NCI-H1694 (cell line): ENCODE measurements around the gene RASSF4.

Experiments
- DNase-seq: peaks from one replicate; lab custom pipeline; 2025; lab: John Stamatoyannopoulos, UW

Gene RASSF4

DNA sequence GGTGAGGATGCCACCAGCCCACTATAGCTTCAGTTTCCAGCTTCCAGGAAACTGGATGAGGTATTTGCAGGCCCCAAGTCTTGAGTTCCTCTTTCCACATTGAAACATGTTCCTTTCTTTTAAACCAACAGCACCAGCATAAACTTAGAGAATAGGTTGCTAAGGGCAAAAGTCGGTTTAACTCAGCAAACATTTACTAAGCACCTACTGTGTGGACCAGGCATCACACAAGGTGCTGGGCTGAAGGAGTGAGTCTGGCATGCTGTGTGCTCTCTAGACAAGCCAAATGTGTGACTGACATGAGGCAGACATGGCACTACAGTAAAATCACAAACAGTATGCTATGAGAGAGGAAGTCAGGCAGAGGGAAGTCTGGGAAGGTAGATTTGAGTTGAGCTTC is 11.0 kb upstream of the RASSF4 start:
- no peak for DNase-seq

DNA sequence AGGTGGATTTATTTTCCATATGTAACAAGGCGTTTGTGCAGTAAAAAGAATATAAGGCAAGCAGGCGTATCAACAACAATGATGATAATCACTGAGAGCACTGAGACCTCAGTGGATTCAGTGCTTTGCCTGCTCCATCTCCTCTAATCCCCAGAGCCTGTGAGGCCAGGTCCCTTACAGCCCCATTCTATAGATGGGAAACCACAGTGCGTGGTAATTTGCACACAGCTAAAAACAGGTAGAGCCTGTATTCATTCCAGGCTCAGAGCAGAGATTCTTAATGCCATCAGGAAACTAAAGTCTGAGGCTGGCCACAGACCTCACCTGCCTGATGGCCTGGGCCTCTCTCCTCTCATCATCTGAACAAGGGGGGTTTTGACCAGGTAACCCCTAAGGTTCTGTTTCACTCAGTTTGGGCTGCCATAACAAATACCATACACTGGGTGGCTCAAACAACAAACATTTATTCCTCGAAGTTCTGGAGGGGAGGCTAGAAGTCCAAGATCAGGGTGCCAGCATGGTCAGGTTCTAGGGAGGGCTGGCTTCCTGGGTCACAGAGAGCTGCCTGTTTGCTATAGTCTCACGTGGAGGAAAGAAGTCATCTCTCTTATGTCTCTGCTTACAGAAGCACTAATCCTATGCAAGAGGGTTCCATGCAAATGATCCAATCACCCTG is 10.3 kb upstream of the RASSF4 start:
- no peak for DNase-seq

DNA sequence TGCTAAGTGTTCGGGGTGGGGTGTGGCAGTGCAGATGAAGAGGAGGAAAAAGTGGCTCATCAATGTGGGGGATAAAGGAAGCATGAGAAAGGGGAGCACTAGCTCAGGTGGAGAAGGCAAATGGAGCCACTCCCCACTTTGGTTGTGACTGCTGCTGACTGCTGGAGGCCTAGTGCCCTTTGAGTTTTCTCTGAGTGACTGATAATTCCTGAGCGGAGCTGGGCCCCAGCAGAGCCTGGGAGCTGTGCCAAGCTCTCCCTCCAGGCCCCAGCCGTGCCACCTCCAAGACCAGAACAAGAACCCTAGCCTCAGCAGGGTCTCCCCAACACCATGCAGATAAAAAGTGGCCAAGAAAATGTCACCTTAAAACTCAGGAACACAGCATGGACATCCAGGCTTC is 9.7 kb upstream of the RASSF4 start:
- DNase-seq = no peak

DNA sequence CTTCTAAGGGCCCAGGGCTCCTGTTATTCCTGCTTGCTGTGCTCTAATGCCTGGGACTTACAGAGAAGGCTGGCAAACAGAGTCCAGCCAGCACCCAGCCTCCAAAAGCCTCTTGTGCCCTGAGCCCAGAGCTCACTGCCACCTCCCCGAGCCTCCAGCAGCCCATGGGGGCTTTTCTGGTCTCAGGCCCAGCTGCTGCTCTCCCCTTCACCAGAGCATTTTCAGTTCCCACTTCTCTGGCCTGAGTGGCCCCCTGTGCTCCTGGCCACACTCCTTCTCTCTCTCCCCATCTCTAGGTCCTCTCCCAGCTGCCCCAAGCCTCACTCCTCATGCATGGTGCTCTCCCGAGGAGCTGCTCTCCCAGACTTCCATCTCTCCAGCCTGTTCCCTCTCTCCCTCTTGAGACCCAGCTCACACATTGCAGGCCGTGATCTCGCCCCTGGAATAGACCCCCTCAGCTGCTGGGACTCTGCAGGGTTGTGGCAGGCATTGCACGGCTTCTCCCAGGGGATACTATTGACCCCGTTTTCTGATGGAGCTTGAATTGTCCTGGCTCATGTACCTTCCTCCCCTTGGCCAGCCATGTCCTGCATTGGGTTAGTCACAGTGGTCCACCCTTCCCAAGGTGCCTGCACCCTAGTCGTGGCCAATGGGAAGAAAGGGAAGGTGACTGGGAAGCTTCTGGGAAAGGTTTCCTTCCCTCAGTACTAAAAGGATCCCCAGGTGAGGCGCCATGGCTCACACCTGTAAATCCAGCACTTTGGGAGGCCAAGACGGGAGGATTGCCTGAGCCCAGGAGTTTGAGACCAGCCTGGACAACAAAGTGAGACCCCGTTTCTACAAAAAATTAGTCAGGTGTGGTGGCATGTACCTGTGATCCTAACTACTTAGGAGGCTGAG is 9.0 kb upstream of the RASSF4 start:
- no peak for DNase-seq

DNA sequence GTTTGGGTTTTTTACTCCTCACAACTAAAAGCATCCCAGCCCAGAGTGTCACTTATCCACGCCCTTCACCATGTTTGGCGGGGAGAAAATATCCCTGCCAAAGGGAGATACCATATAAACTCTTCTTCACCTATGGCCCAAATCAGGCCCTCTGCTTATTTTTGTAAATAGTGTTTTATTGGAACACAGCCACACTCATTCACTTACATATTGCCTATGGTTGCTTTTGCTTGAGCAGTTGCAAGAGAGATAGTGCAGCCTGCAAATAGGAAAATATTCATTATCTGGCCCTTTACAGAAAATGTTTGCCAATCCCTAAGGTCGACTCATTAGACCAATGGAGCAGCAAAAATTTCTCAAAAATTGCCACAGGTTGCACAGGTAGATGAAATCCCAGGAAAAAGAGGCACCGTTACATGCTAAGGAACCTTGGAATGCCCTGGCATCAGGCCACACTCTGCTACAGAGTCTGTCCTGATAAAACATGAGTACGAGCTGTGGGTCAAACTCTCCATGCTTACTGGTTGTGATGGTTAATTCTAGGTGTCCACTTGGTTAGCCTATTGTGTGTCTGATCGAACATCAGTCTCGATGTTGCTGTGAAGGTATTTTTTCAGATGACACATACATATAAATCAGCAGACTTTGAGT is 7.9 kb upstream of the RASSF4 start:
- DNase-seq = no peak

DNA sequence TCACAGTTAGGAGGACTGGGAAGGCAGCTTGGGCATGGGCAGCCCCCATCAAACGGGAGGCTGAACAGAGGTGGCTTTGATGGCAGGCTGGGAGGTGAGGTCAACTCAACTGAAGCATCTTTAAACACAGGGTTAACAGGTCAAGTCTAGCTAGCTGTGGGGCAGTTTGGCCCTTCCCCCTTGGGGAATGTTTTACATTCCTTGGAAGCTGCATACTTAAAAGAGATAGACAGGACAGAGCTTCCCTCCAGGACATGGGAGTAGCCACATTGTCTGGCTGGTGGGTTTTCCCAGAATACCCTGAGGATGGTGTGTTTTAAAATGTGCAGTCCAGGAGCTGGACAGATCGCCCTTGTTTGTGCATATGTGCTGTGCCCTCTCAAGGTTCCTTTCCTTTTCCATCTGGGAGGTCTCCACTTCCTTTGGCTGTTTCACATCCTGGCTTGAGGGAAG is 6.8 kb upstream of the RASSF4 start:
- DNase-seq = no peak

DNA sequence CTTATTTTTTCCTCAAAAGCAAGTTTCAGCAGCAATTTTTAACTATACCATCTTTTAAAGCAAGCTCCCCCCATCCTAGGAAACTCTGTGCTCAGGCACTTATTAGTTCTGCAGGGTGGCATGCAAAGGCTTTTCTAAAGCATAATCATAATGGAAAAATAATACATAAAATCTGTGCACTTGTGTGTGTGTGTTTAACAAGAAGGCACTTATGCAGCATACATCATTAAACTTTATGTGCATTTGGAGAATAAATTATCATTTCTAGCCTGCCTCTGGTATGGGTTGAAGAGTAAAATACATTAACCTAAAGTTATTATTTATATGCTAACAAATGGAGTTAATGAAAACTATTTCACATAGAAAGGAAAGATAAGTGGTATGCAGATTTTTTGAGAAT is 5.6 kb upstream of the RASSF4 start:
- no peak for DNase-seq

DNA sequence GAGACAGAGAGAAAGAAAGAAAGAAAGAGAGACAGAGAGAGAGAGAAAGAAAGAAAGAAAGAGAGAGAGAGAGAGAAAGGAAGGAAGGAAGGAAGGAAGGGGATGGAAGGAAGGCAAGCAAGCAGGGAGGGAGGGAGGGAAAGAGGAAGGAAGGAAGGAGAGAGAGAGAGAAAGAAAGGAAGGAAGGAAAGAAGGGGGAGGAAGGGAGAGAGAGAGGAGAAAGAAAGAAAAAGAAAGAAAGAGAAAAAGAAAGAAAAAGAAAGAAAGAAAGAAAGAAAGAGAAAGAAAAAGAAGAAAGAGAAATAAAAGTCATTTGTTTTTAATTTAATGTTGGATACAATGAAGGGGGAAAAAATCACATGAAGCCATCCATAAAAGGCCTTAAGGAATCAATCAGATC is 4.6 kb upstream of the RASSF4 start:
- no peak for DNase-seq

DNA sequence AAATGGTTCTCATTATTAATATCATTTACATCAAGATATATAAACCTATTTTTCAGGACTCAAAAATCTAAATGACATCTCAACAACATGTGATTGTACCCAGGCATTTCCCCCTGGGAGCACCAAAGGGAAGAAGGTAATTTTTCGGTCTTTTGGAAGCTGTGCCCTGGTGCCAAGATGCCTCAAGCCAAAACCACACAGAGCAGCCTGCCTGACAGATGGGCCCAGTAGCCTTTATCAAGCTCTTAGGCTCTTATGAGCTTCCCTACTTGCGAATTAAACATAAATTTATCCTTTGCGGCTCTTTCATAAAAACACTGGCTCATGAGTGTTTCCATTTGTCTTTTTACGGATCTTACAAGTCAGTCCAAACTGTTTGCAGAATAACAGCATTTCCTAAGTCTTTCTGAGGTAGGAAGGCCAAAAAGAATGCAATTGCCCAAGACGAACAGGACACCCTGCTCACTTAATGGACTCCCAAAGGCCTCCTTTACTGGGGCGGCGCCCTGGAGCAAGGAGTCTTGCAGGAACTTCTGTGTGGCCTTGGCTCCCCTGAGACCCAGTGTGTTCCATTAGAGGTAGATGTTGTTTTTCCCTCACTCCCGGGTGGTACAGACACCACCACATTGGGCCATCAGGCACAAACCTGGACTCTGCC is 4.1 kb upstream of the RASSF4 start:
- no peak for DNase-seq

DNA sequence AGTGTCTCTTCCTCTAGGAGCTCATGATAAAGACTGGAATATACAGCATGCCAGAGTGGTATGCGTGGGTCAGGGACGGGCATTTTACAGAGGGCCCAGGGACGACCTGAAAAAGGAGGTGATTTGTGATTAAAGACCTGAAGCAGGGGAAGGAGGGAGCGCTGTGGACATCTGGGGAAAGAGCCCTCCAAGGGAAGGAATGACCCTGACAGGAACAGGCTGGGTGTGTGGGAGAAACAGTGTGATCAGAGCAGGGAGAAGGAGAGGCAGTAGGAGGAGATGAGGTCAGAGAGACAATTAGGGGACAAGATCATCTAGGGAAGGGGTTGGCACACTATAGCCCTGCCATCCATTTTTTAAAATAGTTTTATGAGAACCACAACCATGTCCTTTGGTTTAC is 3.4 kb upstream of the RASSF4 start:
- no peak for DNase-seq

DNA sequence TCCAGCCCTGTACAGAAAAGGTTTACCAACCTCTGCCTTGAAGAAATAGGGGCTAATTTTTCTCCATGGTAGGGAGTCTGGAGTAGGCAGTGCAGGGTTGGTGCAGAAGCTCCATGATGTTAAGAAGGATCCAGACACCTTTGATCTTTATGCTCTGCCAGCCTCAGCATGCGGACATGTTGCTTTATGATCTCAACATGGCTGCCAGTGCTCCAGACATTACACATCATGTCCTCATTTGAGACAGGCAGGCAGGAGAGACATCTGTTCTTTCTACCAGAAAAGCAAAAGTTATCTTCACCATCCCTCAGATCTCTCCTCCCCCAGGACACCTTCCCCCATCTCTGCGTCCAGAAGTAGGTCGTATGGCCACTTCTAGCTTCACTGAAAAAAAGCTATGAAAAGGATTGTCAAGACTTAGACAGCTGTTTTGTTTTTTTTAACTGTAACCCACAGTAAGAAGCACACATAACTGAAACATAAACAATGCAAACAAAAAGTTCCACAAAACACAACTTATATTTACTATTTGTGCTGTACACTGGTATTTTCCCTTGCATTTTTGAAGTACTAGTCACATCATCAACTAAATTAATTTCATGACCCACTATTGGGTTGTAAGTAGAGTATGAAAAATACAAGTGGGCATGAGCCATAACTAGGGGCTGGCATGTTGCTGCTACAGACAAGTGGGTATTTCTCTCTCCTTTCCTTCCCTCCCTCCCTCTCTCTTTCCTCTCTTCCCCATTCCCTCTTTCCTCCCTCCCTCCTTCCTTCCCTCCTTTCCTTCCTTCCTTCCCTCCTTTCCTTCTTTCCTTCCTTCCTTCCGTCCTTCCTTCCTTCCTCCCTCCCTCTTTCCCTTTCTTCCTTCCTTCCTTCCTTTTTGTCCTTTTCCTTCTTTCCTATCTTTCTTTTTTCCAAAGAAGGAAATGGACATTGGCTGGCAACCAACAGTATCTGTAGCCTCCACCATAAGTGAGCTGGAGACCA is 2.6 kb upstream of the RASSF4 start:
- no peak for DNase-seq

DNA sequence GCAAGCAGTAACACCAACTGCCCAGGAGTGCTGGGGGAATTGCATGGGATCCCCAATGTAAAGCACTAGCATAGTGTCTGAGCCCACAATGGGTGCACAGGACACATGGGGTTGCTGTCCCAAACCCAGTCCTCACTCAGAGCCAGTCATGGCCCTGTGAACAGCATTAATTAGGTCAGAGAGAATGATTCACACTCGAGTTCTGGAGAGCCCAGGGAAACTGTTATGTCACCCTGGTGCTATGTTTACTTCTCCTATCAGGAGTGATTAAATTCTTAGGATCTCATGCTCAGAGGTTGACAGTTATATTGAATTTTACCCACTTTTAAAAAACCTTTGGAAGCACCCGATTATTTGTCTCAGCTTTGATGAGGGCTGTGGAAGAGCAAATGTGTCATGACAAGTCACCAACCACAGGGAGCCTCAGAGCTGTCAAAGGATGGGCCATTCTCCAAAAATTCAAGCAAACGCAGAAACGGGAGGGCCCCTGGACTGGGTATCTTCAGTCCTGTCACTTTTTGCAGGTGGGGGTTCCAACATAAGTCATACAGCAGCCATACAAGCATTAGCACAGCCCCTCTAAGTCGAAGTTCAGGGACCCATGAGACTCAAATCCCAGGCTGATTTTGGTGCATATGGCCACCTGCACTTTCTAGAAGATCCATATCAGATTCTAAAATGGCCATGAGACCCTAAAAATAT is 1.3 kb upstream of the RASSF4 start:
- no peak for DNase-seq

DNA sequence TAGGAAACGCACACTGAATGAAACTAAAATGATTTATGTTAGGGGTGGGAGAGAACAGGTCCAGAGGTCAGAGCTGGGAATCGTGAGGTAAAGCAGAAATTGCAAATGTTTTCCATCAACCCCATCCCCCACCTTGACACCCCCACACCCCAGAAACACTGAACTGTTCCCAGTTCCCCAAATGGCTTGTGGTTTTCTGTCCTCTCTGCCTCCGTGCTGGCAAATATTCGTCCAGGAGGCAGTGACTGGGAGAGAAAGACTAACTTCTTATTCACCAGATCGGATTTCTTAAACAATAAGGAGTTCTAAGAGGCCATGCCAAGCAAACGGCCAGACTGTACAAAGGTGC is 730 bp upstream of the RASSF4 start:
- no peak for DNase-seq

DNA sequence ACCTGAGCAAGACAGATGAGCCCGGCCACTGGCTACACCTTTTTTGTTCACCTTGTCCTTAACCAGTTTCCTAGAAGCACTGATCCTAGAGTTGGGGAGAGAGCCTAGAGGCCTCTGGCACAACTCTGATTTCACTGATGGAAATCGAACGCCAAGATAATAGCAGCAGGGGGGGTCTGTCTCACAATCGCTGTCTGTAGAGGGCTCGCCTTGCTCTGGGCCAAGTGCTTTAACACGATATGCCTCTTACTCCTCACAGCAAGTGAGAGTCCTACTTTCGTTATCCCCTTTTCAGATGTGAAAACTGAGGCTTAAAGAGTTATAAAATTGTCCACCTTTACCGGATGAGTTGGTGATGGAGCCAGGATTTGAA is 472 bp downstream of the RASSF4 start:
- no peak for DNase-seq

DNA sequence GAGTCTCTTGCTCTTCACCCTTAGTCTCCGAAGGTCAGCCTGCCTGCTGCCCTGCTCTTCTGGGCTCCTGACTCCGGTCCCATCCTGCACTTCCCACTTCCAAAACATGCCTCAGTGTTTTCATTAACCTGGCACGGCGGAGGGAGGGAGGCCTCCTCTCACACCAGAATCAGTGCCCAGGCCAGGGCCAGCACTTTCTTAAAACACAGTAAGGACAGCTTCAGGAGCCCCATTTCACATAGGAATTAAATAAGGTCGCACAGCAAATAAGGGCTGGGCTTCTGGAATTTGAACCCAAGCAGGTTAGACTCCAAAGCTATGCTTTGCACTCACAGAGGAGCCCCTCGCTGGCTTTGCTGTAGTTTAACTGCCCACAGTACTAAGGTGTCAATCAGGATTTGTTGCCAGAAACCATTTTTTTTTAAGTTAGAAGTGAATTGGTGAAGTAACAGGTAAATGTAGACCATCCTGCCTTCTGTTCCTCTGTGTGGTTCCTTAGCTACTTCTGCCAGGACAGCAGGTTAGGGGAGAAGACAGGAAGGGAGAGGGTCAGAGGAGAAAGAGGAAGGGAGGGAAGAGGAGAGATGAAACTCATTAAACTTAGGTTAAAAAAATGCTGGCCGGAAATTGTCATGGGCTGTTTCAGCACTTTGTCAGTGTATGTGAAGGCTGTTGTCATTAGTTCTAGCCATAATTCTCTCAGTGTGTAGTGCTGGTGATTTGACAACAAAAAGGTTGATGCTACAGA is 1.1 kb downstream of the RASSF4 start:
- no peak for DNase-seq

DNA sequence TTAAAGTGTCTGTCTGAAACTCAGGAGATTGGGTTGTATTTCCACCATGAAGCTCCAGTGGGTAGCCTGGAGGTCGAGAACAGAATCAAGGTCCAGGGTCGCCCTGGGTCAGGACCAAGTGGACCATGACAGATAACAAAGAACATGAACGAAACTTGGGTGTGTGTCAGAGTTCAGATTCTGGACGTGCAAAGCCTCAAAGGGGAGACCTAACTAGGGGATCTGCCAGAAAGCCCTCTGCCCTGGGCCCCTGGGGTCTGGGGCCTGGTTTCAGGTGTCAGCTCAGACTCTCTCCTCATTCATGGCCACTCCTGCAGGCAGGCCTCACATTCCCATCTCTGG is 1.6 kb downstream of the RASSF4 start:
- no peak for DNase-seq

DNA sequence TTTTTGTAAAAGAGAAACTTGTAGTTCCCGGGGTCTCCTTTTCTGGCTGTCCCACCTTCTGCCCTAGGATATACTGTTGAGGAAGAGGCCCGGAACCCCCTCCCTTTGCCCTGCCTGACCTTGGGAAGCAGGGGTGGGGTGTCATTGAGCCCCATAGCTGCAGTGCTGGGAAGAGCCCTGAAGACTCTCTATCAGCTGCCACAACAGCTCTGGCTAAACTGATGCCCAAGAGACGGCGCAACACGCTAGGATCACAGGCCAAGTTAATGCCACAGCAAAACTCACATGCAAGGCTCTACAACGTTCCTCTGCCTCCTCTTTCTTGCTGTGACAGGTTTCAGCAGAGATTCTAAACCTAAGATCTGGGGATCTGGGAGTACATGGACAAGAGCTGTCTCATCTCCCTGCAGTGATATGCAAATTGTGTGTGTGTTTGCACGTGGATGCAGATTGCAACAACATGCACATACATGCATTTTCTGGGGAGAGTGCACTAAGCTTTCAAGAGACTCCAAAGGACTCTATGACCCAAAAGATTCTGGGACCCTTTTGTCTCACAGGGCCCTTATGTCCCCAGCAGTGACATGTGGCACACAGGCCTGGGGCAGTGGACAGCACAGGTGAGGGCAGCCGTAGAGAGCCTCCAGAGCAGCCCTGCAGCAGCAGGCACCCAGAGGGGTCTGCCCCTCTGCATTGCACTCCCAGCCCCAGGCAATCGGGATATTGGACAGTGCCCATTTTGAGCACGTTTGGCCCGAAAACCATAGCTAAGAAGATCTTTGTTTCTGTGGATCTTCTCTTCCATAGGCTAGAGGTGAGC is 2.5 kb downstream of the RASSF4 start:
- DNase-seq = no peak

DNA sequence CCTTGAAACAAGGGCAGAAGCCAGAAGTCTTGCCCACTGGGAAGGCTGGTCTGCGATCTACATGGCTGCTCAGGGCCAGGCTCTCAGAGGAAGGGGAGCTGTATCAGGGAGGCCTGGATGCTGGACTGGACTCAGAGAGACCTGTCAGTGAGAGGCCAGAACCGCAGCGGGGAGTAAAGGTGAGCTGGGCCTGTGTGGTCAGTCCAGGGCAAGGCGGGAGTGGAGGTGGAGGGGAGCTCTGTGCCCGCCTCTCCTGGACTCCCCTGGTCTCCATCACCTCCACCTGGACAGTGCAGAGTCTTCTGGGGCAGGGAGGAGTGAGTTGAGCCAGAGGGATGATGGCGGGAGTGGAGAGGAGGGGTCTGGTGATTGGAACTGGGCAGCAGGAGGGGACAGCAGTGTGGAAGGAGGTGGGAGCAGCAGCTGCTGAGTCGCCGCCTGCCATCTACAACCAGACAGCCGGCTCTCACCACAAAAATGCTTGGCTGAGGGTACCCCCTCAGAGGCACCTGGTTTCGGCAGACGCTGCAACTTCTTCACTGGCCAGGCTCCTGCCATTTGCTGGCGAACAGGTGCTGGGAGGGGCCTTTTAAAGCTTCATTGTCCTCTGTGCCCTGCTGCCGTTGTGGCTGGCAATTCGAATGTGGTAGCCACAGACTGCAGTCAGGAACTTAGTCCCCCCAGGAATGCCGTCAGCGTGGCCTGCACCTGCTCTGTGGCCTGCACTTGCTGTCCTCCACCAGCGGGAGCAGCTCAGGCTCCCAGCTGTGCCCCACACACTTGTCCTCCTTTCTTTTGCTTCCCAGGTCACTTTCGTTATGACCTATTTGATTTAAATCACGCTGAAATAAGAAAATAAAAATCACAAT is 3.5 kb downstream of the RASSF4 start:
- no peak for DNase-seq
